GM21825 (cell line): ENCODE data around the gene PM20D2.
A peak's percentile ranks its signal among the peaks of the same experiment; 100 is the strongest.
"Not testable (repeated sequence)": the region's sequence is repeated elsewhere in the genome, so short reads cannot be mapped to it uniquely, and the experiment has no call there.

ENCODE experiments used
- ATAC-seq: cut with Tn5 transposase; IDR thresholded peaks from one replicate; pipeline ENCODE4 v1.9.1; 2021; ENCODE audit warnings: mild to moderate bottlenecking, moderate library complexity; ENCODE audit not compliant: unreplicated experiment

The PM20D2 gene, protein sequence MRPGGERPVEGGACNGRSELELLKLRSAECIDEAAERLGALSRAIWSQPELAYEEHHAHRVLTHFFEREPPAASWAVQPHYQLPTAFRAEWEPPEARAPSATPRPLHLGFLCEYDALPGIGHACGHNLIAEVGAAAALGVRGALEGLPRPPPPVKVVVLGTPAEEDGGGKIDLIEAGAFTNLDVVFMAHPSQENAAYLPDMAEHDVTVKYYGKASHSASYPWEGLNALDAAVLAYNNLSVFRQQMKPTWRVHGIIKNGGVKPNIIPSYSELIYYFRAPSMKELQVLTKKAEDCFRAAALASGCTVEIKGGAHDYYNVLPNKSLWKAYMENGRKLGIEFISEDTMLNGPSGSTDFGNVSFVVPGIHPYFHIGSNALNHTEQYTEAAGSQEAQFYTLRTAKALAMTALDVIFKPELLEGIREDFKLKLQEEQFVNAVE

DNA sequence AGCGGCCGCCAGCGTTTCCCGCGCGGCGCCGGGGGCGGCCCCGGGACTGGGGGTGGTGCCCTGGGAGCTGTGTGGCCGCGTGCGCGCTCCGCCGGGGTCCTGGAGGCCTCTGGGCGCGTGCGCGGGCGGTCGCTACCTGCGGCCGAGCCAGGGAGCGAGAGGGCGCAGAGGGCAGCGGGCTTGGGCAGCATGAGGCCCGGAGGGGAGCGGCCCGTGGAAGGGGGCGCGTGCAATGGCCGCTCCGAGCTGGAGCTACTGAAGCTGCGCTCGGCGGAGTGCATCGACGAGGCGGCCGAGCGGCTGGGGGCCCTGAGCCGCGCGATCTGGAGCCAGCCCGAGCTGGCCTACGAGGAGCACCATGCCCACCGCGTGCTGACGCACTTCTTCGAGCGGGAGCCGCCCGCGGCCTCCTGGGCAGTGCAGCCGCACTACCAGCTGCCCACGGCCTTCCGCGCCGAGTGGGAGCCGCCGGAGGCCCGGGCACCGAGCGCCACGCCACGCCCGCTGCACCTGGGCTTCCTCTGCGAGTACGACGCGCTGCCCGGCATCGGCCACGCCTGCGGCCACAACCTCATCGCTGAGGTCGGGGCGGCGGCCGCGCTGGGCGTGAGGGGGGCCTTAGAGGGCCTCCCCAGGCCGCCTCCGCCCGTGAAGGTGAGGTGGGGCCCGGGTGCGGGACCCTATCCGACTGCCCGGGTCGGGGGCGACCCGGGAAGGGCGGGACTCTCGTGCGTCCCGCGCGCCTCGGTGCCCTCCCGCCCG, at the start of gene PM20D2:
Gene PM20D2 (plus strand): TSS at position 100 of the 762 bp plus-strand sequence. CDS start 90 bp downstream, at position 190.
- peak; percentile 71 for ATAC-seq

DNA sequence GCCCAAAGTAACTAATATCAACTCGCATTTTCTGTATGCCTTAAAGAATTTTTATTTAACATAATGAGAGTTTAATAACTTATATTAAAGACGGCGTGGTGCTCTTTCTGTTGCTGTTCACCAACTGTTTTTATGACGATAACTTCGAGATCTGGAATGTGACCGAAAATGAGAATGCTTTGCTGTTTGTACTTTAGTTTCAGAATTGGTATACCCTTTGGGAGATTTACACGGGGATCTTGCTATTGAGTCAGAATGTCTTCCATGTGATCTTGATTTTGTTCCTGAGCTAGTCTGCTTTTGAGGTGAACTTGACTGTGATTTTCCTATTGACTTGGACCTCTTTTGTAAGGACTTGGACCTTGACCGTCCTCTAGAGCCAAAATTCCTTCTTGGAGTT, 47.4 kb upstream of the PM20D2 start:
- ATAC-seq, result no peak

DNA sequence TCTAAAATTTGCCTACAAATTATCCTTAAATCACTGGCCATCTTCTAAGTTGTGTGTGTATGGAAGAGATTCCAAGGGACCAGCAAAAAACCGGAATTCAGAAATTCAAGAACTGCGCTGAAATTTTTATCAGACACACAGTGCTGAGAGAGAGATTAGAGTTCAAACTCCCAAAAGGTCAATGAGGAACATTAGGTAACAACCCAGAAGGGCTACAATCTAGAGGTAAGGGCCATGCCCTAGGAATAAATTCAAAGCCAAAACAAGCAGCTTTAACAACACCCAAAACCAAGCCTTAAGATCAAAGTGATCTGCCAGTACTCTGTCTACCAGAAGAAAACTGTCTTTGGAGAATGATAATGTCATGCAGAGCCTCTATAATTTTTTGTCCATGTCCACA, 45.7 kb upstream of the PM20D2 start:
- ATAC-seq, result no peak

DNA sequence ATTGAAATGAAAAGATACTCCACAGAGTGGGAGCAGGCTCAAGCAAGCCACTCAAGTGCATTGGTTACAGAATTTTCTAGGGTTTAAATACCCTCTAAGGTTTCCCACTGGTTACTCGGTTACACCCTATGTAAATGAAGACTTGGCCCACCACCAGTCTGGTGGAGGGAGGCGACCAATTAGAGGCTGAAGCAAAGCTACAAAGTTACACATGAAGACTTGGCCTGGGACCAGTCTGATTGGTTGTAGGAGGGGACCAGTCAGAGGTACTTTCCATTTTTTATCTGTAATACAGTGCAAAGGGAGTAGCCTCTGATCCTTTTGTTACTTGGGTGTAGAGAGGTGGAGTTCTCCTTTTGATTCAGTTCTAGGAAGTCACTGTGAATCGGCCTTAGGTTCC, 35.6 kb upstream of the PM20D2 start:
- ATAC-seq, result no peak

DNA sequence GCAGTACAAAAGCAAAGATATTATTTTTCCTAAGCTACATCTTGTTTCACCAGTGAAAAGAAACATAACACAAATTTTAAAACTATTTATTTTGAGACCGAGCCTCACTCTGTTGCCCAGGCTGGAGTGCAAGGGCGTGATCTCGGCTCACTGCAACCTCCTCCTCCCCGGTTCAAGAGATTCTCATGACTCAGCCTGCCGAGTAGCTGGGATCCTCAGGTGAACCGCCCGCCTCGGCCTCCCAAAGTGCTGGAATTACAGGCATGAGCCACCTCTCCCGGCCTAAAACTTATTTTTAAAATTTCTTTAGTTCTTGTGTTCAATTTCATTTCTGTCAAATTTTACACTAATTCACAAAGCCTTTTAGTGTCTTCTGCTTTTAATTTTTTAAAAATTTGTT, 33.9 kb upstream of the PM20D2 start:
- ATAC-seq, result no peak

DNA sequence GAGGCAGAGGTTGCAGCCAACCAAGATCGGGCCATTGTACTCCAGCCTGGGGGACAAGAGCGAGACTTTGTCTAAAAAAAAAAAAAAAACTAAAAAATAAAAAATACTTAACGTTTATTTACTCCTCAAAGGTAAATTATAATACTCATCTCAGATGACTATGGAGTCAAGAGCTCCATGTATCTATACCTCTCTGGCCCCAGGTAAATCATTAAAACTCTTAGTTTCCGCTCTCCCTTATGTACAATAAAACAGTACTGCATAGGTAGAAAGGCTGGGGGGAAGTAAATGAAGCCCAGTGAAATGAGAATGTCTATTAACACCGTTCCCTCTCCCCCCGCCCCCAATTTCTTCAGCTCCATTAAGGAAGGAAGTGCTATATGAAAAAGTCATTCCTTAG, 29.2 kb upstream of the PM20D2 start:
- no peak for ATAC-seq

DNA sequence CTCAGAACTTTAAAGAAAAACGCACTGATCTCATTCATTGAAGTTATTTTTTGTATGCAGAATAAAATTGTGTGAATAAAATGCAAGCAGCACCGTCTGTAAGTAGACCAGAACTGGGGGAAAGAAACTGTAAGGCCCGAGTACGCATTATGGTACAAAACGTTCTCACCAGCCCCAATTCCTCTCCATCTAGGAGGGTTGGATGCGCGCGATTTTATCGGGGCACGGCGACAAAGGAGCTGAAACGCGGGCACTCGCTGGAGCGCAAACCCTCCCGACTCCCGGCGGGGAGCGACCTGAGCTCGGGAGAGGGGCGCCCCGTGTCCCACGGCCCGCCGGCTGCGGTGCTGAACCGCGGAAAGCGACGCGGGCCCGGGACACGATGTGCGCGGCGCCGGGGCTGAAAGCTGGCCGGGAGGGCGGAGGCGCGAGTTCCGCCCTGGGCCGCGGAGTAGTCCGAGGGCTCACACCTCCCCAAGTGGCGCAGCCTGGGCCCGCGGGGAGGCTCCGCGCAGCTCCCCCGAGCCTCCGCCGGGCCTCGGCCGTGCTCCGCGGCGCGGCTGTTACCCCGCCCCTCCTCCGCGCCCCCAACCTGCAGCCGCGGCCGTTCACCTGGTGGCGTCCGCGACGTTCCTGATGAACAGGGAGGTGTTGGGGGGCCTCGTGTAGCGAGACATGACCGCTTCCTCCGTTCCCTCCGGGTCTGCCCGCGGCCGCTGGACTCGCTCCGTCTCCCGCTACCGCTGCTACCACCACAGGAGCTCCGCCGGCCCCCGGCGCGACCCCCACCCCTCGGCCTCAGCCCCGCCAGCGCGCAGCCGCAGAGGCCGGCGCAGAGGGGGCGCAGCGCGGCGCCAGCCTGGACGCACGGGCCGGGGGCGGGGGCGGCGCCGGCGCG, 28.4 kb upstream of the PM20D2 start, which contains the start of gene SRSF12:
Gene SRSF12 (minus strand): TSS at position 861 of the 898 bp plus-strand sequence. CDS start 184 bp downstream, at position 677.
- peak; percentile 73 for ATAC-seq

DNA sequence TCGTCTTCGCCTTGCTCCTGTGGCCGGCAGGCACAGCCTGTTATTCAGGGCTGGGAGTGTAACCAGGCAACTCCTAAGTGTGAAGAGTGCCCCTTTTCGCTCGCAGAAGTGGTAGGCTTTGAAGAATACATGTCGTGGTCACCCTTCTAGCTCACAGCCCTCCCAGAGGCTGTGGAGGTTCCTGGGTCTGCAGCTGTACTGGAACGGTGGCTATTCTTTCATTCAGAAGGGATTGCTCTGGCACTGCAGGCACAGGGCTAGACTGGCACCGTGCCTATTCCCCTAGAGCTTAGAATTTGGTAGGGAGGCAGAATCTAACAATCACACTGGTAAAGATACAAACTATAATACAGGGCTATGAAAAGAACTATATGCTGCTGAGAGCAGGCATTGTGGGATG, 26.9 kb upstream of the PM20D2 start:
- ATAC-seq, result no peak

DNA sequence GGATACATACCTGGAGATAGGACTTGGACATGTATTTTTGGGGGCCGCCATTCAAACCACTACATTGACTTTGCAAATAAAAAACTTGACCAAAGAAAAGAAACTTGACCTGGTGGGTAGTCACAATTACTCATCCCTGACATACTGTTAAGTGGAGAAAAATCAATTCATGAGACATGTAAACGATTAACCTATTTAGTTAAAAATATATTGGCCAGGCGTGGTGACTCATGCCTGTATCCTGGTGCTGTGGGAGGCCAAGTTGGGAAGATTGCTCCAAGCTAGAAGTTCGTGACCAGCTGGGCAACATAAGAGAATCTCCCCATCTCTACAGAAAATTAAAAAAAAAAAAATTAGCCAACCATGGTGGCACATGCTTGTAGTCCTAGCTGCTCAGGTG, 25.5 kb upstream of the PM20D2 start:
- no peak for ATAC-seq

DNA sequence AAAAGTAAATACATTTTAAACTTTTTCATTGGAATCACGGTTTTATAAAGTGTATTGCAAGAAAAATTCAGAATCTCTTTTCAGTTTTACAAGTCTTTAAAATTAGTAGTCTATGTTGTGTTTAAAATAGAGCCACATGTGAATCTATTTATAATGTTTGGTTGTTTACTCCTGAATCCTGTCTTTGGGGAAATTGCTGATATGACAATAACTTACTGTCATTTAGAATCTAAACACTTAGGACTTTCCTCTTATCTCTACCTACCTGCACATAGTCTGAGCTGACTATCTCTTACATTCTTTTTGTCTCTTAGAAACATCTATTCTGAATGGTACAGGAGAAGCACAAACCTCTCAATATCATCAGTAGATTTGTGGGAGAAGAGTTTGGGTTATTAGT, 23.9 kb upstream of the PM20D2 start:
- ATAC-seq, result no peak

DNA sequence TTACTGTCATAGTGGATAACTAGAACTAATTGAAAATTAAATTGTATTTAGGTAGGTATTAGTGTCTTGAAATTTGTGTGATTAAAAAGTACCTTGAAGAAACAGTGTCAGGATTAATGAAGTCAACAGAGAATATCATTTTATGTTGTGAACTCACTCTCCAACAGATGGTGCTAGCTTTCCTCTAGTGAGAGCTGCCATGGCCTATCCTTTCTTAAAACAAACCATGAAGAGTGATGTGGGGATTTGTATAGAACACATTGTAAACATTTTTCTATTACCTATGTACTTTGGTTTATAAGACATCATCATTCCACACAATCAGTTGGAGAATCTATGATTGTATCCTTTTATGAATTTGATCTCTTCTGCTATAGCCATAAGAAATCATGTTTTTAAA, 23.2 kb upstream of the PM20D2 start:
- no peak for ATAC-seq

DNA sequence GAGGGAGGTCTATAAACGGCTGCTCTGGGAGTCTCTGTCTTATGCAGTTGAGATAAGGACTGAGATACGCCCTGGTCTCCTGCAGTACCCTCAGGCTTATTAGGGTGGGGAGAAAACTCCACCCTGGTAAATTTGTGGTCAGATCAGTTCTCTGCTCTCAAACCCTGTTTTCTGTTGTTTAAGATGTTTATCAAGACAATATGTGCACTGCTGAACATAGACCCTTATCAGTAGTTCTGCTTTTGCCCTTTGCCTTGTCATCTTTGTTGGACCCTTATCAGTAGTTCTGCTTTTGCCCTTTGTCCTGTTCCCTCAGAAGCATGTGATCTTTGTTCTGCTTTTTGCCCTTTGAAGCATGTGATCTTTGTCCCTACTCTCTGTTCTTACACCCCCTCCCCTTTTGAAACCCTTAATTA, 17.6 kb upstream of the PM20D2 start:
- ATAC-seq, result not testable (repeated sequence)

DNA sequence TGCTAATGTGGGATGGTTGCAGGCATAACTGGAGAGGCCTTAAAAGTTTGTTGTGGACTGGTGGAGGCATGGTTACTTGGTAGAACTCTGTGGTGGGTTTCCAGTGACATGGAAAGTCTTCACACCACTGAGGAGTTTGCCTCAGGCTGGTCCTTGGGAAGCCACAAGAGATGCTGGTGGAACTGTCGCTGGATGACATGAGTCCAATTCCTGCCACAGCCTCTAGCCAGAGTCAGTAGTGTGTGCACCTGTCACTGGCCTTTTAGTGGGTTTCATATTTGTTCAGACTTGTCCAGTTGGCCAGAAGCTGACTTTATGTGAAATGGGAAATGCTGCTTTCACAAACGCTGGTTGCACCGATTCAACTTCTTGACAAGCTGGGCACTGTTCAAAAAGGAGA, 14.3 kb upstream of the PM20D2 start:
- ATAC-seq, result no peak

DNA sequence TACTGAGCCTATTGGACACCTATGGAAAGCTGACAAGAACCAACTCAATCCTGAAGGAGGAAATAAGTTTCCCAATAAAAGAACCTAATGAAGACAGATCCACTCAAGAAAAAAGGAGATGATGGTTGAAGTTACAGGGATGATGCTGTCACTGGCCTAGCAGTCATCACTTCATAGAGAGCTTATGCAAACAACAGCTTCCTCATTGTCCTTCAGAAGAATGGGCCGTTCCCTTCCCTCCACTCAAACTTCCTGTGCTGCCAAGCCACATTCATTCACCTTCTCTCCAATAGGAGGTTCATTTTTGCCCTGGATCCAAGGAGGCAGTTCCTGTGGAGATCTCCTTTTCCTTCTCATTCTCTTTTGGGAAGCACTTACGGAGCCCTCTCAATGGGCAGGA, 13.8 kb upstream of the PM20D2 start:
- no peak for ATAC-seq

DNA sequence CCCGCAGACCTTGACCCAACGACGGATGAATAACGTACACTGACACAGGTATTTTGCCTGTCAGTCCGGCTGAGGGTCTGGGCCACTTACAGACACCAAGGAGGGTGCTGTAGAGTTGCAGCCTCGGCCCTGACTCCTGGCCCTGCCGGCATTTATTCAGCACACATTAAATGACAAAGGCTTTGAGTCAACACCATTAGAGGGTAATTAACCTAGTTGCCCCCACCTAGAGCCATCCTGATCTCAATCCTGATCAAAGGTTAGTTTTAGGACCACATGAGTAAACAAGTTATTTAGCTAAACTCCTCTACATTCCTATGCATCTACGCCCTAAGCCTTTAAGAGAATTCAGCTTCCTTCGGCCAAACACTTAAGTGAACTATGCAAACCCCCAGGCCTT, 11.9 kb upstream of the PM20D2 start:
- no peak for ATAC-seq

DNA sequence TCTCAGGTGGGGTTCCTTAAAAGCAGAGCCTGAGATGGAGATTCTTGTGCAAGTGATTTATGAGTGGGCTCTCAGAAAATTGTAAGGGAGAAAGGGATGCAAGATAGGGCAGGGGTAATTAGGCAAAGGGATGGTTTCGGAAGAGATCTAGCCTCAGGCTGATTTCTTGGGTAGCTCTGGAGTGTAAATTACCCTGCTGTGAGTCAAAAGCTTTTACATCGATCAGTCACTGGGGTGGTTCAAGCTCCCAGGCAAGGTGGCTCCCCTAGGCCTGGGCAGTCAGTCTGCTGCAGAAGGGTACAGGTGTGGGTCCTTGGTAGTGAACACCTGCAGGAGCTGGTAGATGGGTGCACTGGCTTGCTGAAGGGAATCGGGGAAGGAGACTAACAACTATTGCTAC, 11.1 kb upstream of the PM20D2 start:
- no peak for ATAC-seq

DNA sequence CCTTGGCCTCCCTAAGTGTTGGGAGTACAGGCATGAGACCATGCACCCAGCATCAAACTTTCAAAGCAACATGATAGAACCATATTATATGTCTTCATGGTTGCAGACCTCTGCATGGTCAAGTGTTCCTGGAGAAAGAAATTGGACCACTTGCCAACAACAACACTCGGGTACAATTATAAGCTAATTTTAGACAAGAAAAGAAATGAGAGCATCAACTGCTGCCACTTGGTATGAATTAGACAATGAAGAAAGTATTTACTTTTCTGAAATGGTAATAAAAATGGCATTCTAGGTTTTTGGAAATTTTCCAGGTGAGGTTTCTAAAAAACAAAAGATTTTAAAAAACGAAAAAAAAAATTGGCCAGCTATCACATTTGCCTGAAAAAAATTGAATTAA, 7.7 kb upstream of the PM20D2 start:
- no peak for ATAC-seq

DNA sequence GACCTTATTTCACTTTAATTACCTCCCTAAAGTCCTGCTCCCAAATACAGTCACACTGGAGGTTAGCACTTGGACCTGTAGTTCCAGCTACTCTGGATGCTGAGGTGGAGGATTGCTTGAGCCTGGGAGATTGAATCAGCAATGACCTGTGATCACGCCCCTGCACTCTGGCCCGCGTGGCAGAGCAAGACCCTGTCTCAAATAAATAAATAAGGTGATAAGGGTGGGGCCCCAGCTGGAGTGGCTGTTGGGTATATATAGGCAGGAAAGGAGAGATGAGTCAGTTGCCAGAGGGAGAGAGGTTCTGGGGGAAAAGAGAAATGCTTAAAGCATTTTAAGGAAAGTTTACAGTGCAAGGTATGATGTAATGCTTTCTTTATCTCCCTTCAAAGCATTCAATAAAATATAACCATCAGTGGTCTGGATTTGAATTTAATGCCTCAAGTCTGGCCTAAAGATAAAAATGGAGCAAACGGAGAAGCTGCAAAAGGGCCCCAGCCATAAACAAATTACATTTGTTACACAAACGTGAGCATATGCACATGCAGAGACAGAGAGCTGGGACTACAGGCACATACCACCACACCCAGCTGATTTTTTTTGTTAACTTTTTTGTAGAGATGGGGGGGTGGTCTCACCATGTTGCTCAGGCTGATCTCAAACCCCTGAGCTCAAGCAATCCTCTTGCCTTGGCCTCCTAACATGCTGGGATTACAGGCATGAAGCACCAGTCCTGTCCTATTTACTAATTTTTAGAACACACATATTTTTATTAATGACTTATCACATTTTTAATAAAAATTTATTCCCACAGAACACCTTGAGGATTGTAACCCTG, 6.1 kb upstream of the PM20D2 start:
- no peak for ATAC-seq

DNA sequence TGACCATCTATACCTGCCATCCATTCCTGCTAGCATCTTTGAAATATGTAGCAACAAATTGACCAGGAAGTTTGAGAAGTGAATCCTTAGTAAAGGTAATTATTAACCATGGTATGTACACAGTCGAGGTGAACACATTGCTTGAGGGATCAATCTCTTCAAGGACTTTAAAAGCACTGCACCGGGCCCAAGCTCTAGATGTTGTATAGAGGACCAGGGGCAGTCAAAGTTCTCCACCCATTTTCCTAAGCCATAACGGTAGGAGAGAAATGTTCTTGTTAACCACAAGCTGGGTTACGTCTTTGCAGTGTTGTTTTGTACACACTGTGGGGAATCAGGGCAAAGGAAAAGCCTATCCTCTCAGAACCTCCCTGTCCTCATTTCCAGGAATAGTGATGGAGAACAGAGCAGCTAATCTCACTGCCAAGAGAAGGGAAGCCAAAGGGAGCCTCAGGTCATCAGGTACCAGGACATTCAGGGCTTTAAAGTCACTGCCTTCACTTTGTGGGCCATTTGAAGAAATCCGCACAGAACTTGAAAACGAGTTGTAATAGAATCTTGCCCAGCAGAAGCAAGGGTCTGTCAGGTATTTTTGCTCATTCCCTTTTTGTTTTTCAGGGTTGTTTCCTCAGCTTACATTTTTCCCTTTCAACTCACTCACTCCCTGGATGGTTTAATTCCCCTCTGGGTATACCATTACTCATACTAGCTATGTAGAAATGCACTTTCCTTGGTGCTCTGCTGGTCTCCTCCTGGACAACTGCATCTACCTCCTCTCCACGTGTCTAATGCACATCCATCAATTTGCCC, 5.3 kb upstream of the PM20D2 start:
- ATAC-seq, result no peak
